Sigmoid colon (tissue), 4 donors: ENCODE measurements around the gene RGS7.

Source experiments
- CTCF ChIP-seq, 4 experiments: fragments of 450-650 bp in 3 of 4; fragments of 200-600 bp in 1 of 4; IDR thresholded peaks; one replicate each; pipeline ENCODE4 v1.5.1; 2016 to 2019; ENCODE audit warnings: antibody characterized with exemption in 4 of 4, mild to moderate bottlenecking in 3 of 4, moderate library complexity in 2 of 4
- POLR2A ChIP-seq, 2 donors: fragments of 450-650 bp; IDR thresholded peaks; one replicate each; pipeline ENCODE4 v1.6.1; 2016; ENCODE audit warnings: antibody characterized with exemption in 2 of 2, mild to moderate bottlenecking in 2 of 2, moderate library complexity in 2 of 2
- POLR2AphosphoS5 ChIP-seq, 4 donors: sonication (generic); formaldehyde crosslinking; IDR thresholded peaks; one replicate each; pipeline ENCODE4 v1.6.1; 2017; ENCODE audit warnings: antibody characterized with exemption in 4 of 4

GRCh38 chr1:240821925-240822324, 535.1 kb downstream of the RGS7 start:
- TF ChIP-seq CTCF (IDR thresholded peaks at IDR 0.05) (no peak), POLR2A (IDR thresholded peaks at IDR 0.05) (no peak), POLR2AphosphoS5 (IDR thresholded peaks at IDR 0.05) (no peak)
